Frontal cortex (tissue), 4 donors: ENCODE results near the gene CD300LF. TPM values are rescaled to one million over a fixed set of nuclear protein-coding genes. Genes with fewer than 3 reads are reported as not detected.

ENCODE experiments used
- DNase-seq, 2 donors: peaks; one replicate each; pipeline ENCODE4 v3.0.0; 2012; ENCODE audit warnings: low spot score in 2 of 2
- FAIRE-seq: peaks from 2 replicates; lab custom pipeline; 2012; peaks lifted over from hg19 to GRCh38; lab: Jason Lieb, UNC
- total RNA-seq: library from RNA; depleted of rRNA; stranded (reverse); fragments of >200 nt; gene quantifications from one replicate; pipeline ENCODE4 v1.2.3, GENCODE V29; 2014
- donor health status: control.
- donor health status: control.
- donor health status: control.

The CD300LF gene
- total RNA-seq, 1 donor from 2014 or later: 0.41 TPM

DNA sequence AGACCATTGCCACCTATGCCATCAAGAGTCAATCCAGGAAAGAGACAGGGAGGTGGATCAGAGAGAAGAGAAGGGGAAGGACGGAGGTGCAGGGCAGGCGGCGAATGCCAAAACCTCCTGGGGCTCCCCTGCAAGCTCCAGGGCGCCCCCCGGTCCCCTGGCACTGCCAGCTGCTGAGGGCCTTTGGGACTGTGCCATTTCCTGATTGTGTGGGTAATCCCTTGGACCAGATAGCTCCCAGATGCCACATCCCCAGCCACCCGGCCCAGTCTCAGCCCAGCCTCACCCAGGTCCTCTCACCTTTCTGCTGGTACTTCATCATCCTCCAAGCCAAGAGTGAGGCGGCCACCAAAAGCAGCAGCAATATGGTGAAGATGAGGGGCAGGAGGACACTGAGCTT lies 14.7 kb downstream of the CD300LF start:
- DNase-seq (no peak), FAIRE-seq (no peak)

DNA sequence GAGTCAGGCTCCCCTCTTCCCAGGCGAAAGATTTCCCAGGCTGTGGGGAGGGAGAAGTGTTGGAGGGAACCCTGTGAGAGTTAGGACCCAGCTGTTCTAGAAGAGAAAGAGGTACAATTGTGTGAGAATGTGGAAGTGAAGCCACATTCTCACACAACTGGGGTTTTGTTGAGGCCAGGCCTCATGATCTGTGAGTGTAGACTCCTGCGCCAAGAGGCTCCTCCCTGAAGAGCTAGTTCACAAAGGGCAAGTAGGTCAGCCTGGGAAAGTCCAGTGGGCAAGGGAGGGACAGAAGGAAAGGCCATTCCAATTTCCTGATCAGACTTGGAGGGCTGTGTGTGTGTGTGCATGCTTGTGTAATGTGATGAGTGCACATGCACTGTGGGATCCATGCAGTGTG lies 15.2 kb downstream of the CD300LF start:
- no peak for FAIRE-seq
- DNase-seq: no peak

DNA sequence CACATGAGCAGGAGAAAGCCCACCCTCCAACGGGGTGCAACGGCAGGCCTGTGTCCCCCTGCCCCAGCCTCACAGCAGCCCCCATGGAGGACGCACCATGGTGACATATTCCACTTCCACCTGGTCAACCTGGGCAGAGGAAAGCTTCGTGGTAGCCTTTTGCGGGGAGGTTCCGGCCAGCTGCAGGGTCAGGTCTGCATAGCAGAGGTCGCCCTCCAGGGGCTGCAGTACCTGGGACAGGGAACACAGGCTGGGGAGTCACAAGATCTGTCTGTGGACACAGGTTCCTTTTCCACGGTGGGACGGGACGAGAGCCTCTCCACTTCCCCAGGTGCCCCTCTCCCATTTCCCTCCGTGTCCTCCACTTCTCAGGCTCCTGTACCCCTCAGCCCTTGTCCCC lies 17.1 kb downstream of the CD300LF start:
- DNase-seq: no peak
- no peak for FAIRE-seq

DNA sequence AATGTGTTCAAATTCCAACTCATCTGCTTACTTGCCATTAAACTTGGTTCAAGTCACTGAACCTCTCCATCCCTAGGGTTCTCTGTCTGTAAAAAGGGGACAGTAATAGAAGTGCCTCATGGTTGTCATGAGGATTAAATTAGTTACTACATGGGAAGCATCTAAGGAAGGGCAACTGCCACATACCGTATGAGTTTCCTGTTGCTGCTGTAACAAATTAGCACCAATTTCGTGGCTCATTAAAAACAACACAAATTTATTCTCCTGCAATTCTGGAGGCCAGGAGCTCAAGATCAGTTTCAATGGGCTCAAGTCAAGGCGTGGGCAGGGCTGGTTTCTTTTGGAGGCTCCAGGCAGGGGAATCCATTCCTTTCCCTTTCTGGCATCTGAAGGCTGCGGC lies 18.6 kb downstream of the CD300LF start:
- FAIRE-seq (no peak), DNase-seq (no peak)

DNA sequence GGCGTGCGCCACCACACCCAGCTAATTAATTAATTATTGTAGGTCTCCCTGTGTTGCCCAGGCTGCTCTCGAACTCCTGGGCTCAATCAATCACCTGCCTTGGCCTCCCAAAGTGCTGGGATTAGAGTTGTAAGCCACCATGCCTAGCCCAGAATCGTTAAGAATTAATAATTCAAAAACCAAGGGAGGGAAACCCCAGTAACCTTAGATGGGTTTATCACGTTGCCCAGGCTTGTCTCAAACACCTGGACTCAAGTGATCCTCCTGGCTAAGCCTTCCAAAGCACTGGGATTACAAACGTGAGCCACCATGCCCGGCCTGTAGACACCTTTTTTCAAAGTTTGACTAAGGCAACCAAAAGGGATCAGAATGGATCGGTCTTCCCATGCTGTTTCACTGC lies 21.6 kb downstream of the CD300LF start:
- DNase-seq: no peak
- no peak for FAIRE-seq

DNA sequence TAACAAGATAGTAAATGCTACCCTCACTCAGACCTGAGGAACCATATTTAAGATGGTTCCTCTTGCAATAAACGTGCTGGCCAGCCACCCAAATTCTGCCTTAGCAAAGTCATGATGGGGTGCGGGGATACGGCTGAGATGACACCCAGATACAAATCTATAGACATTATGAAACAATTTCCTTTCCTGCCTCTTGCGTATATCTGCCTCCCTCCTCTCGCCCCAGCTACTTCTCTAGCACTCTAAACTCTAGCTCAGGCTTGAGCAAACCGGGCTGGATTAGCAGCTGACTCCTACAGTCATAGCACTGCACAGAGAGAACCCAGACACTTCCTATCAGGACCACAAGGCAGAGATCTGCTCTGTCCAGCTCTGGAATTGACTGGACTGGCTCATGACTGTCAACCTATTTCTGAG lies 22.3 kb downstream of the CD300LF start:
- DNase-seq (no peak), FAIRE-seq (no peak)

DNA sequence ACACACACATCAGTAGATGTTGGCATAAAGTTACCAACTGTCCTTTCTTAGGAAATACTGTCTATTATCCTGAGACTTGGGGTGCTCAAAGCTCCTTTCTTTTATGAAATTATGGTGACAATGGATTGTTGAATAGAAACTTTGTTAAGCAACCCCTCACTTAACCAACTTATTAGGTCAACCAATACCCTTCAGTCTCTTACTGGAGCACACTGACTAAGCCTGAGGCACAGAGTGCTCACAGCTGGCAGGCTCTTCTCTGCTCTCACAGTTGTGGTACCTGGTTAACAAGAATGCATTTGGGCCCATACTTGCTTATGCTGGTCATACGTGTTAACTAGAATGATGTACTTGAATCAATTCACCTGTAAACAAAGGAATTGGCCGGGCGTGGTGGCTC lies 24.8 kb downstream of the CD300LF start:
- no peak for FAIRE-seq
- DNase-seq: no peak

DNA sequence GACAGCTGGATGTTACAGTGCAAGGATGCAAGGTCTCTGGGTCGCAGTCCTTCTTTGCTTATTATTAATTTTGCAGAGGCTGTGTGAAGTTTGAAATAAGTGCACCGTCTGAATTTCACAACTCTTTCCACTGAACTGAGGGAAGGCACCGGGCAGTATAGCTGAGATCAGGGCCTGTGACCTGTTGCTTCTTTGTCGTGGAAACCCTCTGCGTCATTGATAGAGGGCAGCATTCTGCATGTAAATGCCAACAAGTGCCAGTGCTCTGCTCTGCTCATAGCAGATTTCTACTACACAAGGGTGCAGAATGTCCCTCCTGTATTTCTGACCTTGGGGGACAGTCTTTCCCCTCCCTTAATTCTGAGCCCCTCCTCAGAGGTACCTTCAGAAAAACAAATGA lies 26.0 kb downstream of the CD300LF start:
- DNase-seq (no peak), FAIRE-seq (no peak)

DNA sequence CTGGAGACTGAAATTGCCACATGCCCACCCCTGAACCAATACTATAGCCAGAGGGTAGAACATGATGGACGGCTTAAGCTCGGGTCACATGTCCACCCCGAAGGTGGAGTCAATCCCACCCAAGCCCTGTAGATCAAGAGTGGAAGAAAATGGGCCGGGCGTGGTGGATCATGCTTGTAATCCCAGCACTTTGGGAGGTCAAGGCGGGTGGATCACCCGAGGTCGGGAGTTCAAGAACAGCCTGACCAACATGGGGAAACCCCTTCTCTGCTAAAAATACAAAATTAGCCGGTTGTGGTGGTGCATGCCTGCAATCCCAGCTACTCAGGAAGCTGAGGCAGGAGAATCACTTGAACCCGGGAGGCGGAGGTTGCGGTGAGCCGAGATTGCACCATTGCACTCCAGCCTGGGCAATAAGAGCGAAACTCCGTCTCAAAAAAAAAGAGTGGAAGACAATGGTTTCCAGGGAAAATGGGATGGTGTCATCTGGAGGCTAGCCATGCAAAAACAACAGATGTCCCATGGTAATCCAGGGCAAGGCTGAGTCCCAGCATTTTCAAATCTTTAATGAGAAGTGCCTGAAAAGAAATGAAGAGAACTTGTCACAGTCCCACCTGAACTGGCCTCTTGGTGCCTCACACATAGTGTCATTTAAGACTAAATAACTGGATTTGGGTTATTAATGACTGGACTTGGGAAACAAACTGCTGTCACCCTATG lies 30.1 kb downstream of the CD300LF start:
- DNase-seq: no peak
- no peak for FAIRE-seq

DNA sequence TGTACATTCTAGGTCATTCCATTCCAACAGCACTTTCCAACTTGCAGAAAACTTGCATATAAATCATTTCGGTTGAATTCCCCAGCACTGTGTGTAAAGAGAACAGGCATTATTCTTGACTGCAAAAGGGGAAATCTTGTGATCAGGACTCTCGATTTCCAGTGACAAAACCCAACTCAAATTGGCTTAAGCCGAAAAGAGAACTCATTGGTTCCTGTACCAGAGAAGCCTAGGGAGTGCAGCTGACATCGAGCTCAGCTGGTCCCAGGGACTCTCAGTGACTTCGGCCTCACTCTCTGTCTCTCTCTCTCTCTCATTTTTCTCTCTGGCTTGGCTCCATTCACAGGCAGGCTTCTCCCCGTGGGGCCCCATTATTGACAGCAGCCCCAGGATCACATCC lies 30.7 kb downstream of the CD300LF start:
- FAIRE-seq (no peak), DNase-seq (no peak)

DNA sequence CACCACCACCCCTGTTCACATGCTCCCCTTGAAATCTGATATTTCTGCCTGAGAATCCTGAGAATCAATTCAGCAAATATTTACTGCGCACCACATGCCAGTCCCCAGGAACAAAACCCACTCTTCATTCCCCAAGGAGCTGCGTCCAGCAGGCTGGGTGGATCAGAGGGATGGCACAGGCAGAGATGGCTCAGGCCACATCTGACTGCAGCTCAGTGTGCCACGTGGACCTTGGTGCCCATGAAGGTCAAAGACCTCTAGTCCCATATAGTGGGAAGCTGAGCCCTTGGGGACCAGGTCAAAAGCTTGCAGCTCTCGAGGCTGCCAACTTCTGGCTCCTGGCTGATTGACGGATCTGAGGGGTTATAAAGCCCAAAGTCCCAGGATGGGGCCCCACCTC lies 31.8 kb downstream of the CD300LF start:
- DNase-seq (no peak), FAIRE-seq (no peak)

DNA sequence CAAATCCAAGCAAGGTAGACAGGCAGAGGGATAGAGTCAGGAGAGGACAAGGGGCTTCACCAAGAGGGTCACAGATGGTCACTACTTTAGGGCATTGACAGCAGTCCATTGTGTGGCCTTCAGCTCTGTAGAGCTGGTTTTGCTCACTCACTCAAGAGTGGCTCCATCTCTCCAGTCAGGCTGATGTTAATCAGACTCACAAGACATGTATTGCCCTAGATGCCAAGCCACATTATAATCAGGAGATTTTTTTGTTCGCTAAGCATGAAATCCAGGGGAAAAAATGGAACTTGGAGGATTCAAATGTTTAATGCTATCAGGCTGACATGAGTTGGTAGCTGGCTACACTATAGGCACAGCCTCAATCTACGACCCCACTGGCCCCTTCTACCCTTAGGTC lies 32.5 kb downstream of the CD300LF start:
- no peak for FAIRE-seq
- DNase-seq: no peak

DNA sequence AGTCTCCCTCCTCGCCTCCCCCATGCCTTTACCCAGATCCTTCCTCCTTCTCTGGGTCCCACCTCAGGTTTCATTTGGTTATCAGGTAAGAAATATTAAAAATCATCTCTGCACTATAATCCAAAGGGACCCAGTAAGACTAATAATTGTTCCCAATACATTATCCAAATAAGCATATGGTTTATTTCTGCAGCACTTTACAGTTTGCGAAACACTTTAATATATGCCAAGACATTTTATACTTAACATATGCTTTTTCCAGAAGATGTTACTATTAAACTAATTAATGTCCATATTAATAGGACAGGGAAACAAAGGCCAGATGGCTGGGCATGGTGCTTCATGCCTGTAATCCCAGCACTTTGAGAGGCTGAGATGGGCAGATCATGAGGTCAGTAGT lies 33.3 kb downstream of the CD300LF start:
- FAIRE-seq: no peak
- DNase-seq: no peak

DNA sequence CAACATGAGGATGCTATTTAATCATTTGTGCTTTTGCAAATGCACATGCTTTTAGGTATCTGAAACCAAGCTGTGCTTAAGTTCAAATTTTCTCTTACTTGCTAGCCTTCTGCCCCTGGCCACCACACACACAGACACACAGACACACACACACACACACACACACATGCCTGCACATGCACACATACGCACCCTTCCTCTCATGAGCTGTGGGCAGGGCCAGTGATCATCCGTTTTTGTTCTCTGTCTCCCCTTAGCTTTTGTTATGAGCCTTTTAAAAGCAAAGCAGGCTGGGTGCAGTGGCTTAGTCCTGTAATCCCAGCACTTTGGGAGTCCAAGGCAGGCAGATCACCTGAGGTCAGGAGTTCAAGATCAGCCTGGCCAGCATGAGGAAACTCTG lies 34.2 kb downstream of the CD300LF start:
- FAIRE-seq: no peak
- no peak for DNase-seq

DNA sequence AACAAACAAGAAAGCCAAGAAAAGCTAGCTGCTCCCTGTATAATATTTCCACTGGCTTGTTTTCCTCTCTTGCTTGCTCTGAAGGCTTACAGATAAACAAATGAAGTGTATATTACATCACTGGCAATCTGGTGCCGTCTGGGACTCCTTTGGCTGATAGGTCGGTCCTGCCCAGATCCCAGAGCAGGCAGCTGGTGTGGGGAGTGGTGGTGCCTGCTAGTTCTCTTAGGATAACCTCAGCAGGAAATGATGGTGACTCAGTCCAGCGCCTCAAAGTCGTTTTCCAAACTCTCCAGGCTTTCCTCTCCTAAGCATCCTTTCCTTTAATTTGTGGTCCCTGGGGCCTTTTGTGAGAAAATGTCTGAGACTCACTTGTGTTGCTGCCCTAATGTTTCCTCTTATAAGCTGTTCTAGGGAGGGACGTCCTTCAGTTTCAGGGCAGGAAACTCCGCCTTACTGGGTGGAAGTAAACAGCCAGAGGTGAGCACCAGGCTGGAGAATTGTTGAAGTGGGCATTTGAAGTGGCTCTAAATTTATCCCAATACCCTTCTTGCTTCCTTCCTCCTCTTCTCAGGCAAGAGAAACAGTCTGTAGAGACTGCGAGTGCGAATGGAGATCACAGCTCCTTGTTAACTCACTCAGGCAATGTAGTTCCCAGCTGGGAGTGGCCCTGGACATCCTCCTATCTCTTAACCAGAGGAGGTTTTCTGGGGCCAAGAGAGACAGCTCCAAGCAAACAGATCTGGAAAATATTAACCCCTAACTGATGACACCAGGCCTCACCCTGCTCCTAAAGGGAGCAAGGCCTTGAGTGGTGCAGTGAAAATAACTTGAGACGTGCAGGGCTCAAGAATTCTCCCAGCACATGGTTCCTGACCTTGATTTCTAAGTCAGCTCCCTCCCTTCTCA lies 34.9 kb downstream of the CD300LF start:
- FAIRE-seq (no peak), DNase-seq (no peak)

DNA sequence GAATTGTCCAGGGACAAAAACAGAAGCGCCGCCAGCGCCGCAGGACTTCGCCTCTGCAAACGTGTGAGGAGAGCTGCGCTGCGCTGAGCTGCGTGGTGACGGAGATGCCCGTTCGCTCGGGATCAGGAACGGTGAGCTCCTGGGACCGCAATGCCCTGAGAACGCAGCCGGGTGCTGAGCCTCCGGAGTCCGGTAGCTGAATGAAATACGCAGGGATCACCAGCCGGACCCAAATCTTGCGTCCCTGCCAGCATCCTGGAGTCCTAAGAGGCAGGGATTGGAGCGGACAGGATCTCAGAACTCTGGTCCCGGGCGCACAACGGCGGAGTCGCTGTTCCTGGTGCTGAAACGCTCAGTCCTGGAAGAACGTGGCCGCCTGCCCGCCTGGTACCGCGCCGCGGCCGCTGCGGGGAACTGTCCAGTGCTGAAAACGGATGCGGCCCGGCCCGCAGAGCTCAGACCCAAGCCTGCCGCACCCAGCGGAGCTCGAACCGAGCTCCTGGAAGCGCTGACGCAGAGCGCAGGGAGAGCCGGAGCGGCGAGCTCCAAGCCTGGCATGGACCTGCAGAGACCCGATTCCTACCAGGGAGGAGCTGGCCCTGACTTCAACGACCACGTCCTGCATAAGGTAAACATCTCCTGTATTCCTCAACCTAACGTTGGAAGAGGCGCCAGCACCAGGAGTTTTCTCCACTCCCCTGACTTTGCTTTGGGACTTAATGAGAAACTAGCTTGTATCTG lies 41.5 kb downstream of the CD300LF start:
- FAIRE-seq: no peak
- peak; percentile 37 to 70 for DNase-seq

DNA sequence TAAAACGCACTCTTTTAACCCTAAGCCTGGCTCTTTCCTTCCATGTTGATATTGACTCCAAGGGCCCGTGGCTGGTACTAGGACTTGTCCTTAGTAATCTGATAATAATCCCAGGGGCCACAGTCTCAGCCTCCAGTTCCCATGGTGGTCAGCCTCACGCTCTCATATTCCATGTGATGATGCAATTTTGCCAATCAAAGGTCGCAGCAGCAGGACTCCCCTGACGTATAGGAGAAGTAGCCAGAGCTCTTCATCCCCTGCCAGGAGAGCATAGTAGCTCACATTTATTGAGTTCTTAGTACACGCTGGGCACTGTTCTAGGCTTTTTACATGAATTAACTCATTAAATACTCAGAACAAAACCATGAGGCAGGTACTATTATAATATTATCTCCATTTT lies 42.4 kb downstream of the CD300LF start:
- FAIRE-seq: no peak
- no peak for DNase-seq

DNA sequence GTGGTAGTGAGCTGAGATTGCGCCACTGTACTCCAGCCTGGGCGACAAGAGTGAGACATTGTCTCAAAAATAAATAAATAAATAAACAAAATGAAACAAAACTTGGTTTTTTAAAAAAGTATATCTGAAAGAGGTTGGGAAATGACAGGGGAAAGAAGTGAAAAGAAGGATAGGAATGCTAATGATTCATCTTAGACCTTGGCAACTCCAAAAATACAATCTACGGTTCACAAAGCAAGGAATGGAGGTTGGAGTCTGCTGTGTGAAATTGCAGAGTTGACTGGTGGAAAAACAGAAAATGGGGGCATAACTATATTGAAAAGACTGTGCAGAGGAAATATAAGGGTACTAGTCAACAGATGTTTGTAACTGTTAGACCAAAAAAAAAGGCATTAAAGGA lies 49.2 kb downstream of the CD300LF start:
- FAIRE-seq: no peak
- DNase-seq: no peak

DNA sequence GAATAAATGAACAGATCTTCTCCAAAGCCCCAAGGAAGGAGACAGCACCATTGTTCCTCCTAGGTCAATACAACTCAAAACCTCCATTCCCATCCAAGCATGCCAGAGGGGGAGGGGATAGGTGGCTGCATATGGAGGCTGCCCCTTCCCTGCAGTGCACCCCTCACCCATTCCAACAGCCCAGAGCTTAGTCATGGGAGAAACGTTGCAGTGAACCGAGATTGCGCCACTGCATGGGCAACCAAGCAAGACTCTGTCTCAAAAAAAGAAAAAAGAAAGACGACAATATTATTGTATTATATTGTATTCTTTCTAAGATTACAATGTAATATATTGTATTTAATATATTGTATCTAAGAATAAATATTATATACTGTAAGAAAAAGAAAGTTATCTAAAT lies 52.8 kb downstream of the CD300LF start:
- DNase-seq (no peak), FAIRE-seq (peak; percentile 34)

DNA sequence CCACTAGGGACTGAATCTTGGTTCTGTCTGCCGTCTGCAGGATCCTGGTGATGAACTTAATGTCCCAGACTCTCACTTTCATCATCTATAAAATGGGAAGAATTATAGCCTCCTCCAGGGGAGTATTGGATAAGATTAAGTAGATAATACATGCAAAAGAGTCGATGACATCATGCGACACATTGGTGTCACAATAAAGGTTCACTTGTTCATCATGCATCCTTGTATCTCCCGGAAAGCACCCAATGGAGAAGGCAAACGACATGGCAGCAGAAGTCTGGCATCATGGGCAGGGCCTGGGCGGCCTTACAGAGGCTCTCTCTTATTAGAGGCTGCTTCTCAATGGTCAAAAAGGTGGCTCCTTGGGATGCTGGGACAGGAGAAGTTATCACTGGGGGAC lies 54.1 kb downstream of the CD300LF start:
- no peak for FAIRE-seq
- DNase-seq: no peak

DNA sequence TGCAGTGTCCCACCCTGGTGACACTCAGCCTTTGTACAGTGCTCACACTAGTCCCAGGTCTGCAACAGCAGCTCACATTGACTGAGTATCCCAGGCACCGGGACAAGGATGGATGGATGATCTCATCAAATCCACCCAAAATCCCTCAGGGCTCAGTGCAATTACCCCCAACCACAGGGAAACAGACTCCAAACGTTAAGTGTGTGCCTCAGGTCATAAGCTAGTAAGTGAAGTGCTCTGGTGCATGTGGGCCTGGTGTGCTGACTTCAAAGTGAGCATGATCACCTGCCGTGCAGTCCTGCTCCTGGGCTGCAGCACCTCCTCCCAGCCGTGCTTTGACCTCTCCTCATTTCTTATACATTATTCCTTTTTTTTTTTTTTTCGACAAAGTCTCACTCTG lies 58.0 kb downstream of the CD300LF start:
- FAIRE-seq: no peak
- DNase-seq: no peak
